NB4 (cell line): ENCODE measurements around the gene SPACA7.

Experiments
- POLR2A ChIP-seq: IDR thresholded peaks from 2 replicates; pipeline ENCODE4 v1.6.1; 2011; ENCODE audit warnings: mild to moderate bottlenecking; ENCODE audit not compliant: insufficient read length; ENCODE audit errors: extremely low read depth
- TF ChIP-seq, protein P1 (sequence below): IDR thresholded peaks from one replicate; pipeline ENCODE4 v1.5.1; 2012; ENCODE audit warnings: low read depth, low read length
- TF ChIP-seq, protein P2 (sequence below): IDR thresholded peaks from 2 replicates; pipeline ENCODE4 v1.6.1; 2011; ENCODE audit warnings: low read depth, low read length

DNA sequence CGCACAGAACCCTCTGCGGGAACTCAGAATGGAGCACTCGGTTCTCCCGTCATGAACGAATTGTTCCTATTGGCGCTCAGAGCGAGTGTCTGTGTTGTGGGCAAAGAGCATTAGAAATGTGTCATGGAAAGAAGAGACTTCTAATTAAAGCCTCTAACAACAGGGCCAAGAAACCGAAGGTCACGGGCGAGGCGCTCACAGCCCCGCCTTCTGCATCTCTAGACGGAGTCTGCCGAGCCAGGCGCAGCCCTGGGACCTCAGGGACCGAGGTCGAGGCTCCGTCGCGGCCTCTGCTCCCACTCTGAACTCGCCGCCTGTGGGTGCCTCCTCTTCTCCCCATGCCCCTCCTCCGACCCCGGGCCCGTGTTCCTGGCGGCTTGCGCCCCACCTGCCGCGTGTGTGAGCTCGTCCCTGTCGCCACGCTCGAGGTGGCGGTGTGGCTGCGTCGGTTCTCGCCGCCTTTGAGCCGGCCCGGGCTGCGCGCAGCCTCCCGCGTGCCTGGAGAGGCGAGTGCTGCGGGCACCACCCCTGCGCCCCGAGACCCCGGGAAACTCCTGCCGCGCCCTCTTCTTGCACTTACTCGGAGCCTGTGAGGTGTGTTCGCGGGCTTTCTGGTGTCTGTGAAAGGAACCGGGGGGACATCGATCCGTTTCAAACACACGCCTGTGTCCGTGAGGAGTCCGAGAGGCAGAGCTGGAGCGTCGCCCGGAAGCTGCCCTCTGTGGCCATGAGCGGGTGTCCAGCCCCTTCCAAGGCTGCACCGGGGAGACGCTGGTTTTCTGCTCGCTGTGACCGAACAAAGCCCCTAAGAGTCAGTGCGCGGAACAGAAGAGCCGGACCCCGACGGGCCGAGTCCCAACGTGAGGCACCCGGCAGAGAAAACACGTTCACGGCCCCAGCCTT, 45.4 kb upstream of the SPACA7 start:
- TF ChIP-seq, protein P1, sequence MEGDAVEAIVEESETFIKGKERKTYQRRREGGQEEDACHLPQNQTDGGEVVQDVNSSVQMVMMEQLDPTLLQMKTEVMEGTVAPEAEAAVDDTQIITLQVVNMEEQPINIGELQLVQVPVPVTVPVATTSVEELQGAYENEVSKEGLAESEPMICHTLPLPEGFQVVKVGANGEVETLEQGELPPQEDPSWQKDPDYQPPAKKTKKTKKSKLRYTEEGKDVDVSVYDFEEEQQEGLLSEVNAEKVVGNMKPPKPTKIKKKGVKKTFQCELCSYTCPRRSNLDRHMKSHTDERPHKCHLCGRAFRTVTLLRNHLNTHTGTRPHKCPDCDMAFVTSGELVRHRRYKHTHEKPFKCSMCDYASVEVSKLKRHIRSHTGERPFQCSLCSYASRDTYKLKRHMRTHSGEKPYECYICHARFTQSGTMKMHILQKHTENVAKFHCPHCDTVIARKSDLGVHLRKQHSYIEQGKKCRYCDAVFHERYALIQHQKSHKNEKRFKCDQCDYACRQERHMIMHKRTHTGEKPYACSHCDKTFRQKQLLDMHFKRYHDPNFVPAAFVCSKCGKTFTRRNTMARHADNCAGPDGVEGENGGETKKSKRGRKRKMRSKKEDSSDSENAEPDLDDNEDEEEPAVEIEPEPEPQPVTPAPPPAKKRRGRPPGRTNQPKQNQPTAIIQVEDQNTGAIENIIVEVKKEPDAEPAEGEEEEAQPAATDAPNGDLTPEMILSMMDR = no peak
- TF ChIP-seq POLR2A = no peak
- TF ChIP-seq, protein P2, sequence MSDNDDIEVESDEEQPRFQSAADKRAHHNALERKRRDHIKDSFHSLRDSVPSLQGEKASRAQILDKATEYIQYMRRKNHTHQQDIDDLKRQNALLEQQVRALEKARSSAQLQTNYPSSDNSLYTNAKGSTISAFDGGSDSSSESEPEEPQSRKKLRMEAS = no peak
